GM21528 (cell line): Measurements from ENCODE around the gene MCM8.
"Not testable (repeated sequence)": the region's sequence is repeated elsewhere in the genome, so short reads cannot be mapped to it uniquely, and the experiment has no call there.

Source experiments
- ATAC-seq: cut with Tn5 transposase; IDR thresholded peaks from one replicate; pipeline ENCODE4 v1.9.1; 2021; ENCODE audit warnings: mild to moderate bottlenecking, moderate library complexity; ENCODE audit not compliant: unreplicated experiment, low FRiP score

The MCM8 gene

GRCh38 chr20:5991623-5992441 is 41.4 kb downstream of the MCM8 start:
- ATAC-seq: no peak

- peak; percentile 91 for ATAC-seq
These were observed 46.3 kb downstream of the MCM8 start for GRCh38 chr20:5996765-5997164.

- no peak for ATAC-seq
These were observed 49.3 kb downstream of the MCM8 start for GRCh38 chr20:5999783-6000182.

- ATAC-seq: no peak
These were observed 50.4 kb downstream of the MCM8 start for GRCh38 chr20:6000871-6001270.

GRCh38 chr20:6006603-6006949 is 56.1 kb downstream of the MCM8 start:
- no peak for ATAC-seq

GRCh38 chr20:6007094-6007528 is 56.7 kb downstream of the MCM8 start:
- no peak for ATAC-seq

- no peak for ATAC-seq
These were observed 57.2 kb downstream of the MCM8 start for GRCh38 chr20:6007529-6008103.

- no peak for ATAC-seq
These were observed 57.8 kb downstream of the MCM8 start for GRCh38 chr20:6008254-6008653.

- no peak for ATAC-seq
These were observed 61.7 kb downstream of the MCM8 start for GRCh38 chr20:6012179-6012578.

- ATAC-seq: no peak
These were observed 63.6 kb downstream of the MCM8 start for GRCh38 chr20:6014017-6014416.

GRCh38 chr20:6014957-6015356 is 64.5 kb downstream of the MCM8 start:
- ATAC-seq: no peak

GRCh38 chr20:6017467-6017866 is 67.0 kb downstream of the MCM8 start:
- ATAC-seq: no peak

- no peak for ATAC-seq
These were observed 67.4 kb downstream of the MCM8 start for GRCh38 chr20:6017880-6018279.

GRCh38 chr20:6024768-6025167 is 74.3 kb downstream of the MCM8 start:
- no peak for ATAC-seq

- ATAC-seq: no peak
These were observed 75.6 kb downstream of the MCM8 start for GRCh38 chr20:6026051-6026450.

- ATAC-seq: no peak
These were observed 78.4 kb downstream of the MCM8 start for GRCh38 chr20:6028818-6029217.

- no peak for ATAC-seq
These were observed 79.1 kb downstream of the MCM8 start for GRCh38 chr20:6029538-6029937.

GRCh38 chr20:6030453-6031080 is 80.1 kb downstream of the MCM8 start:
- no peak for ATAC-seq

- not testable (repeated sequence) for ATAC-seq
These were observed 82.5 kb downstream of the MCM8 start for GRCh38 chr20:6032907-6033306.

GRCh38 chr20:6034134-6034969 is 83.9 kb downstream of the MCM8 start:
- no peak for ATAC-seq

GRCh38 chr20:6036213-6036612 is 85.8 kb downstream of the MCM8 start:
- ATAC-seq: no peak
